ENCODE data around the gene RPS23. TPM values are rescaled to one million over a fixed set of nuclear protein-coding genes. Genes with fewer than 3 reads are reported as not detected.

RPS23 gene
- total and polyA plus RNA-seq, 2 experiments from 2014 or later, result 702 to 1,239 TPM

DNA sequence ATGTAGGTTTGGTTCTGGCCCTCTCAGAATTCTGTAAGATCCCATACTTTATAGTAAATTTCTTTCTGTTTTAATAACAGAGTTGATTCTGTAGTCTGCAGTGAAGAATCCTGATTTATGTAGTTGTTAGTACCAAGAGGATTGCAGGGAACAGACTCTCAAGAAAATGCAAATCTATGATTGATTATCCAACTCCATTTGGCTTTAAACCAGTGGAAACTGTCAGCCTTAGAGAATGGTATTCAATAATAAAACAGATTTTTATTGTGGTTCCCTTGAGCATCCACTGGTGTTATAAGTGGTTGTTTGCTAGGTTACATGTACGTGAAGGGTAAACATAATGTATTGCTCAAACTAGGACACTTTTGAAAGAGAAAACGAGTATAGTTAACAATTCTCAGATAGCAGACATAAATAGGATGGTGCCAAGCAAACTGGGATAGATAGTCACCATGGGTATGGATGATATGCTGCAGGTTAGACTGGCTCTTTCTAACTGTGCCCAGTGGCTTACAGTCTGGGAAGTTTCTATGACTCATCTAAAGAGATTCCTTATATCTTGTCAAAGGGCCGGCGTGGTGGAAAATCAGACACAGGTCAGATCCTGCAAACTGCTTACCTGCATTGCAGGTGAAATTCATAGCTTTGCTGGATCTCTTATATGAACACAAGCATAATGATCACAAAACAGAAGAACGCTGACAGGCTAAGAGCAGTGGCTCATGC lies 41.7 kb upstream of the RPS23 start:
- DNase-seq (ENCODE audit: low read depth in 1 of 2, low spot score in 1 of 2), result no peak
- H3K36me3 ChIP-seq, result no peaks in the 10 kb centered on the region
- H3K4me1 ChIP-seq (ENCODE audit: low read depth), result no peaks in the 10 kb centered on the region
- TF ChIP-seq CTCF (IDR thresholded peaks at IDR 0.05; ENCODE audit: low read depth, low read length), result no peak
- no peak overlapping the region for H3K4me3 ChIP-seq
- H3K9me3 ChIP-seq (ENCODE audit: low read depth), result no peaks in the 10 kb centered on the region
- no peaks in the 10 kb centered on the region for H3K27me3 ChIP-seq
- no peak overlapping the region for H3K27ac ChIP-seq

DNA sequence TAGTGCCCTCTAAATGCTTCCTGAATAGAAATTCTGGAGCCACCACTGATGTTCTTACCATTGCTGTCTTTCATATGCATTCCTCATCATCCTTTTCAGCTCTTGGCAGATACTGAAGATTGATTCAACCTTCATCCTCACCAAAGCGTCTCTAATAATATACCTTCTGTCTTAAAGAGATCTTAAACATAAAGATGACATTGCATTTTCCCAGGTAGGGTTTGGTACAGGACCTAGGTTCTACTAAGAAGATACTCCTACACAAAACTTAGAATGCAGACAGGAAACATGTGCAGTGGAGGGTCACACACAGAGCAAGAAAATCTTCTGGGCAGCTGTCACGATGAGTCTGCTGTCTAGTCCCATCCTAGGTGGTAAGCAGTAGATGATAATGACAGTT lies 41.0 kb upstream of the RPS23 start:
- no peak overlapping the region for H3K4me3 ChIP-seq
- no peaks in the 10 kb centered on the region for H3K27me3 ChIP-seq
- H3K27ac ChIP-seq, result no peak overlapping the region
- no peak for TF ChIP-seq CTCF (IDR thresholded peaks at IDR 0.05; ENCODE audit: low read depth, low read length)
- no peaks in the 10 kb centered on the region for H3K36me3 ChIP-seq
- no peak for DNase-seq (ENCODE audit: low read depth in 1 of 2, low spot score in 1 of 2)
- no peaks in the 10 kb centered on the region for H3K4me1 ChIP-seq (ENCODE audit: low read depth)
- H3K9me3 ChIP-seq (ENCODE audit: low read depth), result no peaks in the 10 kb centered on the region

- Histone ChIP-seq H3K36me3 (no peaks in the 10 kb centered on the region), H3K4me3 (no peak overlapping the region), H3K27ac (peak overlapping the region; percentile 97), H3K4me1 (ENCODE audit: low read depth) (peaks cover 22% of the 10 kb centered on the region), H3K27me3 (no peaks in the 10 kb centered on the region), H3K9me3 (ENCODE audit: low read depth) (no peaks in the 10 kb centered on the region)
- TF ChIP-seq CTCF (IDR thresholded peaks at IDR 0.05; ENCODE audit: low read depth, low read length), result no peak
- peak in 1 of 2 donors; percentile 45 for DNase-seq (ENCODE audit: low read depth in 1 of 2, low spot score in 1 of 2)
Measured at GRCh38 chr5:82314964-82315758, 37.0 kb upstream of the RPS23 start.

DNA sequence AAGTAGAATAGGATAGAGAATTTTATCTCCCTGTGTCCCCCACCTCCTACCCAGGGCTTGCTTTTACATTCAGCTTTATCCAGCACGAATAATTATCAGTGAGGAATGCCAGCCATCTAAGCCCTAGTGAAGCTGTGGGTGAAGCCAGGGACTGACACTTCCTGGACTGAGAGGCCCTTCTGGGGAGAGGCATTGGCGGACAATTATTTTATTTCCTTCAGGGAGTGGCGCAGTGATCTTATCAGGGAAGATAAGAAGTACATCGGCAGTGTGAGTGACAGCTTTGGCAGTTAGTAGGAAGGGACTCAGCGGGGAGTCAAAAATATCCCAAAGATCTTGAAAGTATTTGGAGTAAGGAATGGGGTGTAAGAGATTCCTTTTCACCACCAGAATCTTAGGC lies 34.9 kb upstream of the RPS23 start:
- no peak for TF ChIP-seq CTCF (IDR thresholded peaks at IDR 0.05; ENCODE audit: low read depth, low read length)
- H3K36me3 ChIP-seq, result no peaks in the 10 kb centered on the region
- DNase-seq (ENCODE audit: low read depth in 1 of 2, low spot score in 1 of 2), result peak; percentile 30 to 74
- H3K4me3 ChIP-seq, result no peak overlapping the region
- H3K9me3 ChIP-seq (ENCODE audit: low read depth), result no peaks in the 10 kb centered on the region
- peak overlapping the region; percentile 97 for H3K27ac ChIP-seq
- no peaks in the 10 kb centered on the region for H3K27me3 ChIP-seq
- peaks cover 22% of the 10 kb centered on the region for H3K4me1 ChIP-seq (ENCODE audit: low read depth)

DNA sequence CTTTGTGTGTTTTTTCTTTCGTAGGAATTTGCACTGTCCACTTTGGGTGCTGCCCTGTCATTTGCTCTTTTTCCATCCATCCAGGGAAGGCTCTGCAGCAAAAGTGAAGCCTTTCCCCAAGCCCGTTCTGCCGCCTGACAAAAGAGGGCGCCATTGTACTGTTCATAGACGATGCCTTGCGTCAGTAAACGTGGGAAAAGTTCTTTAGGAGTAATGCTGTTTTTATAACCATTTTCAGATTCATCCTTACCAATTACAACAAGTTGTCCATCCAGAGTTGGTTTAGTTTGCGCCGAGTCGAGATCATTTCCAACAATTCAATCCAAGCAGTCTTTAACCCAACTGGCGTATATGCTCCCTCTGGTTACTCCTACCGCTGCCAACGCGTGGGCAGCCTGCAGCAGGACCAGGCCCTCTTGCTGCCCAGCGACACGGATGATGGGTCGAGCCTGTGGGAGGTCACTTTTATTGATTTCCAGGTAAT lies 34.3 kb upstream of the RPS23 start:
- Histone ChIP-seq H3K36me3 (no peaks in the 10 kb centered on the region), H3K27me3 (no peaks in the 10 kb centered on the region), H3K9me3 (ENCODE audit: low read depth) (no peaks in the 10 kb centered on the region), H3K27ac (peak overlapping the region; percentile 97), H3K4me3 (no peak overlapping the region), H3K4me1 (ENCODE audit: low read depth) (peaks cover 22% of the 10 kb centered on the region)
- DNase-seq (ENCODE audit: low read depth in 1 of 2, low spot score in 1 of 2), result peak; percentile 87 to 91
- TF ChIP-seq CTCF (IDR thresholded peaks at IDR 0.05; ENCODE audit: low read depth, low read length), result peak; percentile 98
